Trophoblast cell (in vitro differentiated cells and primary cell): ENCODE data around the gene WFS1.

Experiments used
- DNase-seq, 2 donors: peaks; one replicate each; pipeline ENCODE4 v3.0.0-alpha.2; 2016
- H2AFZ ChIP-seq: 2 replicates; pipeline ENCODE4 v1.6.1; 2013; ENCODE audit warnings: low read length, moderate library complexity, mild to moderate bottlenecking; ENCODE audit not compliant: insufficient read depth, poor library complexity
- H2AK5ac ChIP-seq: 2 replicates; pipeline ENCODE4 v1.6.1; 2013; ENCODE audit warnings: mild to moderate bottlenecking, low read length
- H2BK120ac ChIP-seq: 2 replicates; pipeline ENCODE4 v1.6.1; 2013; ENCODE audit warnings: low read length, mild to moderate bottlenecking, moderate library complexity; ENCODE audit not compliant: insufficient read depth, poor library complexity
- H2BK12ac ChIP-seq: 2 replicates; pipeline ENCODE4 v1.6.1; 2013; ENCODE audit warnings: mild to moderate bottlenecking, low read length, moderate library complexity
- H2BK5ac ChIP-seq: 2 replicates; pipeline ENCODE4 v1.6.1; 2013; ENCODE audit warnings: low read length, low read depth, moderate library complexity, mild to moderate bottlenecking; ENCODE audit not compliant: poor library complexity
- H3K14ac ChIP-seq: 2 replicates; pipeline ENCODE4 v1.6.1; 2013; ENCODE audit warnings: mild to moderate bottlenecking, low read length
- H3K18ac ChIP-seq: 2 replicates; pipeline ENCODE4 v1.6.1; 2013; ENCODE audit warnings: mild to moderate bottlenecking, low read length
- H3K23ac ChIP-seq: 2 replicates; pipeline ENCODE4 v1.6.1; 2013; ENCODE audit warnings: low read length
- H3K27ac ChIP-seq: 2 replicates; pipeline ENCODE4 v1.5.1; 2013; ENCODE audit warnings: low read depth, mild to moderate bottlenecking, inconsistent platforms, low read length, moderate library complexity
- H3K27me3 ChIP-seq: 2 replicates; pipeline ENCODE4 v1.6.1; 2013; ENCODE audit warnings: inconsistent platforms, mild to moderate bottlenecking, low read length, moderate library complexity; ENCODE audit not compliant: insufficient read depth
- H3K36me3 ChIP-seq, 2 experiments: 1 replicate in 1 of 2; 2 replicates in 1 of 2; pipeline ENCODE4 v1.6.1; 2013; ENCODE audit warnings: low read length in 2 of 2, mild to moderate bottlenecking in 2 of 2, moderate library complexity in 1 of 2; ENCODE audit not compliant: insufficient read depth in 2 of 2, control insufficient read depth in 1 of 2
- H3K4ac ChIP-seq: 2 replicates; pipeline ENCODE4 v1.6.1; 2013; ENCODE audit warnings: low read depth, mild to moderate bottlenecking, low read length, moderate library complexity
- H3K4me1 ChIP-seq, 2 experiments: 1 replicate in 1 of 2; 2 replicates in 1 of 2; pipeline ENCODE4 v1.6.1; 2013; ENCODE audit warnings: low read length in 2 of 2, mild to moderate bottlenecking in 2 of 2, moderate library complexity in 1 of 2; ENCODE audit not compliant: insufficient read depth in 2 of 2, control insufficient read depth in 1 of 2
- H3K4me2 ChIP-seq: 2 replicates; pipeline ENCODE4 v1.6.1; 2013; ENCODE audit warnings: inconsistent platforms, mild to moderate bottlenecking, low read length, moderate library complexity
- H3K4me3 ChIP-seq: 2 replicates; pipeline ENCODE4 v1.5.1; 2013; ENCODE audit warnings: mild to moderate bottlenecking, low read depth, low read length, inconsistent platforms
- H3K79me1 ChIP-seq: one replicate; pipeline ENCODE4 v1.6.1; 2013; ENCODE audit warnings: low read length
- H3K79me2 ChIP-seq: 2 replicates; pipeline ENCODE4 v1.6.1; 2013; ENCODE audit warnings: low read length, mild to moderate bottlenecking; ENCODE audit not compliant: control insufficient read depth, insufficient read depth, poor library complexity
- H3K9ac ChIP-seq: 2 replicates; pipeline ENCODE4 v1.6.1; 2013; ENCODE audit warnings: mild to moderate bottlenecking, low read length
- H3K9me3 ChIP-seq: 2 replicates; pipeline ENCODE4 v1.6.1; 2013; ENCODE audit warnings: low read depth, mild to moderate bottlenecking, control low read depth, inconsistent platforms, low read length; ENCODE audit not compliant: insufficient read depth
- H4K12ac ChIP-seq: 2 replicates; pipeline ENCODE4 v1.6.1; 2013; ENCODE audit warnings: low read depth, mild to moderate bottlenecking, low read length, moderate library complexity
- H4K8ac ChIP-seq: 2 replicates; pipeline ENCODE4 v1.6.1; 2013; ENCODE audit warnings: low read depth, mild to moderate bottlenecking, low read length, moderate library complexity
- H4K91ac ChIP-seq: one replicate; pipeline ENCODE4 v1.6.1; 2013; ENCODE audit warnings: low read depth, mild to moderate bottlenecking, low read length, moderate library complexity
- WGBS: extraction: QIAGEN DNeasy Blood & Tissue Kit; methylation state at CpG from one replicate; pipeline ENCODE4 v1.1.7; 2013; ENCODE audit warnings: missing lambda C conversion rate; ENCODE audit not compliant: insufficient read length, insufficient coverage; ENCODE audit errors: extremely low coverage; 5-methylcytosine and 5-hydroxymethylcytosine counted together

The WFS1 gene

GRCh38 chr4:6228158-6229067 lies 41.2 kb upstream of the WFS1 start:
- whole genome bisulfite sequencing = no CpG with 5 or more reads among the region's 16 CpGs
- Histone ChIP-seq H3K9ac (no peak overlapping the region), H3K36me3 (no peaks in the 10 kb centered on the region), H3K79me1 (no peaks in the 10 kb centered on the region), H4K12ac (no peak overlapping the region), H3K4me3 (no peak overlapping the region), H3K27ac (no peak overlapping the region), H2AFZ (no peak overlapping the region), H2BK12ac (no peak overlapping the region), H2AK5ac (no peak overlapping the region), H2BK5ac (no peak overlapping the region), H4K91ac (no peak overlapping the region), H3K4me2 (no peak overlapping the region), H3K4ac (no peak overlapping the region), H4K8ac (no peak overlapping the region), H3K9me3 (no peaks in the 10 kb centered on the region), H3K23ac (no peak overlapping the region), H3K14ac (no peak overlapping the region), H3K18ac (no peak overlapping the region), H3K27me3 (no peaks in the 10 kb centered on the region), H2BK120ac (no peak overlapping the region), H3K4me1 (peaks cover 0 to 3% of the 10 kb centered on the region in 2 experiments), H3K79me2 (no peaks in the 10 kb centered on the region)
- DNase-seq = no peak

- no peak overlapping the region for H3K18ac ChIP-seq
- WGBS = no CpG with 5 or more reads among the region's 7 CpGs
- peaks cover 0 to 3% of the 10 kb centered on the region in 2 experiments for H3K4me1 ChIP-seq
These were observed 40.6 kb upstream of the WFS1 start for GRCh38 chr4:6229095-6229494.

GRCh38 chr4:6229671-6230501 lies 39.8 kb upstream of the WFS1 start:
- no peak overlapping the region for H3K14ac ChIP-seq
- H3K23ac ChIP-seq = no peak overlapping the region
- H3K4me3 ChIP-seq = no peak overlapping the region
- no peak overlapping the region for H3K4ac ChIP-seq
- H3K27me3 ChIP-seq = no peaks in the 10 kb centered on the region
- no peak overlapping the region for H3K27ac ChIP-seq
- H3K4me1 ChIP-seq = peaks cover 0 to 3% of the 10 kb centered on the region in 2 experiments
- DNase-seq = no peak
- H4K12ac ChIP-seq = no peak overlapping the region
- no peak overlapping the region for H4K91ac ChIP-seq
- H2AK5ac ChIP-seq = no peak overlapping the region
- H2BK120ac ChIP-seq = no peak overlapping the region
- WGBS = no CpG with 5 or more reads among the region's 18 CpGs
- no peak overlapping the region for H3K4me2 ChIP-seq
- no peaks in the 10 kb centered on the region for H3K79me2 ChIP-seq
- no peak overlapping the region for H2AFZ ChIP-seq
- H2BK12ac ChIP-seq = no peak overlapping the region
- H4K8ac ChIP-seq = no peak overlapping the region
- no peaks in the 10 kb centered on the region for H3K79me1 ChIP-seq
- H3K9ac ChIP-seq = no peak overlapping the region
- H3K36me3 ChIP-seq = no peaks in the 10 kb centered on the region
- no peak overlapping the region for H3K18ac ChIP-seq
- no peak overlapping the region for H2BK5ac ChIP-seq
- no peaks in the 10 kb centered on the region for H3K9me3 ChIP-seq

More at GRCh38 chr4:6229095-6229494, 40.6 kb upstream of the WFS1 start:
- Histone ChIP-seq H3K27me3 (no peaks in the 10 kb centered on the region), H2AK5ac (no peak overlapping the region), H4K12ac (no peak overlapping the region), H2BK12ac (no peak overlapping the region), H3K4me3 (no peak overlapping the region), H2BK120ac (no peak overlapping the region), H3K4ac (no peak overlapping the region), H4K91ac (no peak overlapping the region), H3K9ac (peak overlapping the region; percentile 10), H3K4me2 (no peak overlapping the region), H3K27ac (no peak overlapping the region), H3K9me3 (no peaks in the 10 kb centered on the region), H3K23ac (no peak overlapping the region), H3K36me3 (no peaks in the 10 kb centered on the region), H2AFZ (no peak overlapping the region), H4K8ac (no peak overlapping the region), H2BK5ac (no peak overlapping the region), H3K79me1 (no peaks in the 10 kb centered on the region), H3K14ac (no peak overlapping the region), H3K79me2 (no peaks in the 10 kb centered on the region)
- no peak for DNase-seq

GRCh38 chr4:6230502-6230785 lies 39.2 kb upstream of the WFS1 start:
- Histone ChIP-seq H3K4ac (no peak overlapping the region), H3K14ac (no peak overlapping the region), H3K18ac (no peak overlapping the region), H3K9me3 (no peaks in the 10 kb centered on the region), H2BK12ac (no peak overlapping the region), H2AK5ac (no peak overlapping the region), H3K4me2 (no peak overlapping the region), H4K91ac (no peak overlapping the region), H3K79me2 (no peaks in the 10 kb centered on the region), H3K27ac (no peak overlapping the region), H3K23ac (no peak overlapping the region), H3K4me3 (no peak overlapping the region), H2AFZ (no peak overlapping the region), H4K8ac (no peak overlapping the region), H2BK5ac (no peak overlapping the region), H3K36me3 (no peaks in the 10 kb centered on the region), H3K27me3 (no peaks in the 10 kb centered on the region), H4K12ac (no peak overlapping the region), H3K4me1 (peaks cover 0 to 3% of the 10 kb centered on the region in 2 experiments), H2BK120ac (no peak overlapping the region), H3K9ac (no peak overlapping the region), H3K79me1 (no peaks in the 10 kb centered on the region)
- no peak for DNase-seq
- WGBS = no CpG with 5 or more reads among the region's 3 CpGs
